ENCODE results near the gene VEGFD. TPM values are rescaled to one million over a fixed set of nuclear protein-coding genes. Genes with fewer than 3 reads are reported as not detected.

VEGFD gene, protein sequence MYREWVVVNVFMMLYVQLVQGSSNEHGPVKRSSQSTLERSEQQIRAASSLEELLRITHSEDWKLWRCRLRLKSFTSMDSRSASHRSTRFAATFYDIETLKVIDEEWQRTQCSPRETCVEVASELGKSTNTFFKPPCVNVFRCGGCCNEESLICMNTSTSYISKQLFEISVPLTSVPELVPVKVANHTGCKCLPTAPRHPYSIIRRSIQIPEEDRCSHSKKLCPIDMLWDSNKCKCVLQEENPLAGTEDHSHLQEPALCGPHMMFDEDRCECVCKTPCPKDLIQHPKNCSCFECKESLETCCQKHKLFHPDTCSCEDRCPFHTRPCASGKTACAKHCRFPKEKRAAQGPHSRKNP
- 0.72 TPM for total RNA-seq (ENCODE audit: insufficient read depth, low replicate concordance)

DNA sequence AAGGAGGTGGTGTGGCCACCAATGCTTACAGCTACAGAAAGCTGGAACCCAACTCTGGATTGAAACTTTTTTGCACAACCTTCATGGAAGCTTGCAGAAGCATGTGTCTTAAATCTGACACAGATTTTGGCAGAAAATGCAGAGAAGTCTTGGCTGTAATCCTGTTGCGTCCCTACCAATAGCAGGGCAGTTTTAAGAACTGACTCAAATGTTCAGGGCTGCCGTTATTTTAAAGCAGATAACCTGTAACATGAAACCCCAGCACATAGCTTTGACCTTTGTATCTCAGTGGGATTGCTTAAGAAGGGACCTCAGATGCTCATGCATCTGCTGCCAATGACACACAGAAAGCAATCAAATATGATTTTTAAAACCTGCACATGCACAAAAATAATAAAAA lies at the start of gene VEGFD:
Gene VEGFD (minus strand): TSS at position 110 of the 400 bp plus-strand sequence. CDS start 467 bp downstream, outside the sequence.
- peak; percentile 68 for DNase-seq (ENCODE audit: low spot score)

DNA sequence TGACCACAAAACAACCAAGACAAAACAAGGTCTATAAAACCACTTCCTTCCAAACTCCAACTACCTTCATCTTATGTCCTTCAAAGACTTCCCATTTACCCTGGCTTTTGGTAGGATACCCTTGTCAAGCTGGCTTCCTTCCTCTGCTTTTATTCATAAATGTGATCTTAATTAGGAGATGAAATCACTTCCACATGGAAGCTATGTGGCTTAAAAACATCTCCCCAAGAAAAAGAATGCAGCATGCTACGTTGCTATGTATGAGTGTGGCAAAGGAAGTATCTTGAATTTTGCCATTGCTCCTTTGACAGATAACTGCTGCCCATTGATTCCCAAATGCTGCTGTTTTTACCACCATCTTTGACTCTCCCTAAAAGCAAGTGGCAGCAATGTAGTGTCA lies 46.4 kb upstream of the VEGFD start:
- DNase-seq (ENCODE audit: low spot score) = no peak

DNA sequence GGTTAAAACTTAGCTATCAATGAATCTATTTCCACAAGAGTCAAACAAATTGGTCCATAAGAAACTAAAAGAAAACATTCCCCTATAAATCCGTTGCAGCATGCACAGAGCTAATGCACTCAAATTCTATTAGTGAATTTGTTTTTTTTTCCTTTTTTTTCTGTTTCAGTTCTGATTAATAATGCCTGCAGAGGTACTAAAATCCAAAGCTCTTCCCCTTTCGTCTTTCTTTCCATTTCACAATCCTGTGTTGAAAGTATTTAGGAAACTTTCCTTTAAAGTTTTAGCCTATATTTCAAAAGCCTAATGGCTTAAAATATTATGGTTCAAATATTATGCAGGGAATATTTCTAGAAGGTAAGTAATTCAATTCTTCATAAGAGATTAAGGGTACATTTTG lies 45.9 kb upstream of the VEGFD start:
- DNase-seq (ENCODE audit: low spot score) = no peak

DNA sequence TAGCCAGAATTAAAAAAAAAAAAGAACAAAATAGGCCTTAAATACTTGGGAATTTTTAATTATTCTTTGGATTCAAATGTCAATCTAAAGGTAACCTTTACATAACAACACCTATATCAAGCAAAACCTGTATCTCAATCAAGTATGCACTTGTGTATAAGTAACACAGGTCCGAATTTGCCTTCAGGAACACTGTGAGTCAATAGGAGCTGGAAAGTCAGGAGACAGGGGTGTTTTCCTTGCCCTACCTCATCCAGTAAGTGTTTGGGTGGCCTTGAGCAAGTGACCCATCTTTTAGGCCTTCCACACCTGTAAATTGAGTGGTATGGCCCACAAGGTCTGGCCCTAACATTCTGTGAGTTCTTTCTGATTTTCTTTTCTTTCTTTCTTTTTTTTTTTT lies 40.8 kb upstream of the VEGFD start:
- DNase-seq (ENCODE audit: low spot score) = no peak

DNA sequence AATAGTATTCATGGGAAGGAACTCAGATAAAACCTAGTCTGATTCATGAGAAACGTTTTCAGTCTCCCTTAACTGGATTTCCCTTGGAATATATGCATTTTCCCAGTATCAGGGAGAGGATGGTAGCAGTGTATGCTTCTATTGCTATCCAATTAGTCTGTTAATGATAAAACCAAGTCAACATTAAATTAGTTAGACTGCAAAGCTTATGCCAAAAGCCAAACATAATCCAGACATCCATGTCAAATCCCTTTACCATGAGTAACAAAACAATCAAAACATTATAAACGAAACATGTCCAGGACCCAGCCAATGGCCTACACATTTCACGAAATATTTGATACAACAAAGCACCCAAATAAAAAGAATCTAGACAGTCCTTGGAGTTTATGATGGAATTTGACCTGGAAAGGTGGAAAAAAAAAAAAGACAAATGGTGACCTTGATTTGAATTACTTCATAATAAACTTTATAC lies 34.5 kb upstream of the VEGFD start:
- DNase-seq (ENCODE audit: low spot score) = no peak

DNA sequence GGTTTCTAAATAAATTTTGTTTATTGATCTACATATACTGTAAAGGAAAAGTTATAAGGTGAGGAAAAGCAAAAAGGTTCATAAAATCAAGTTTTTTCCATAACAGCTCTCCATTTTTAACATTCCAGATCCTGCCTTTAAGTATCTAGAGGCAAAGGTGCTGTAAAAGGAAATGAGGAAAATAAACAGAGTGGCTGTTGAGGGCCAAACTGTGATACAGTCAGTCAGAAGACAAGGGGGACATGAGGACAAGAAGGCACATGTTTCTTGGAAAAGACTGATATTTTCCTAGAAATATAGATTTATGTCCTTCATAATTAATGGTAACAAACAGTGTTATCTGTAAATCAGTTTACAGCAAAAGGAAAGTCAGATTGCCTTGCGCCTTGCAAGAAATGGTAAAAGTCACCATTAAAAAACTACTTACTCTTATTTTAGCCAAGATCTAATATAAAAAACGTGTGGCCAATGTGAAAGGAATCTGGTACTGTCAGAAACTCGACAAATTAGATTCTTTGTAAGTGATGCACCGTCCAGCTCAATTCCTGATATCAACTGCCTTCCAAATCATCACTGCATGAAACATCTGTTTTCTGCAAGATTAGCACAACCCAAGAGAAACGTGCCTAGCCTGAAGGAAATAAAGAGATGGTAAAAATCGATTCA lies 34.0 kb upstream of the VEGFD start:
- DNase-seq (ENCODE audit: low spot score) = no peak

DNA sequence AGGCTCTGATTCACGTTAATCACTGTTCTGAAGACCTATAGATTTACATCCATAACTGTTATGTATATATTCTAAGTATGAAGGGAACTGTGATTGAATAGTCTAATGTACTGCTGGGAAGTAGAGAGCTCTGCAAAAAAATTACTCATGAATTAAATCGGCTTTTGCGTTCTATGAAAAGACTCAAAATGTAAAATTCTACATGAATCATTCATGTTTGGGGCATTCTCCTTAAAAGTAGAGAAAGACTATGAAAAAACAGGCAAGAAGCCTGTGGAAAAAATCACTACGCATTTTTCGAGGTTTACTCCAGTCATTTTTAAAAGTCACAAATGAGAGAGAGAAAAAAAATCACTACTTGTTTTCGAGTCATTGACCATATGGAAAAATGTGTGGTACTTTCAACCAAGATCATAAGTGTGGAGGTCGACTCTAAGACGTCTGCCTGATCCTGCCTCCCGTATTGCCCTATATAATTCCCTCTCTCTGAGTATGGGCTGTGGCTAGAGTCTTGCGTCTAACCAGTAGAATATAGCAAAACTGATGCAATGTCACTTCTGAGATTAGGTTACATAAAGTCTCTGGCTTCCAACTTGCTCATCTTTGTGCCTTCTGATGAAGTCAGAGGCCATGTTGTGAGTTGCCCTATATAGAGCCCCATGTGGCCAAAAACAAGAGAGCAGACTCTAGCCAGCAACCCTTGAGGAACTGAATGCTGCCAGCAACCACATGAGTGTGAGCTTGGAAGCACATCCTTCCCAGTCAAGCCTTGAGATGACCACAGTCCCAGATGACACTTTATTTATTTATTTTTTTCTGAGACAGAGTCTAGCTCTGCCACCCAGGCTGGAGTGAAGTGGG lies 32.1 kb upstream of the VEGFD start:
- DNase-seq (ENCODE audit: low spot score) = no peak

DNA sequence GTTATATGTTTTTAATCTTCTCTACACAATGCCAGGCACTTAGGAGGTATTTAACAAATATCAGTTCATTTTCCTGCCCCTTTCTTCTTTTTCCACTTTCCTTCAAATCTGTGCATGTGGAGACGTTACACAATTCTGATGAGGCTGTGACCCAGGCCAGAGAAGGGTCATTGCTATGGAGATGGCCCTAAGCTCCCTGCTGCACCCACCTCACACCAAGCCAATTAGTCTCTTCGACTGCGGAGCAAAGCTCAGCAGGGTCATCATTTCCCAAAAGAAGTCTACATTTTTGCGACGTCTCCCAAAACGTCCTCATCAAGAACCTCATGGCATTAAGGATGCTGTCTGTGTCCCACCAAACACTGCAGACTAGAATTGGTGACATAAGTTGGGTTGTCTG lies 28.9 kb upstream of the VEGFD start:
- DNase-seq (ENCODE audit: low spot score) = no peak

DNA sequence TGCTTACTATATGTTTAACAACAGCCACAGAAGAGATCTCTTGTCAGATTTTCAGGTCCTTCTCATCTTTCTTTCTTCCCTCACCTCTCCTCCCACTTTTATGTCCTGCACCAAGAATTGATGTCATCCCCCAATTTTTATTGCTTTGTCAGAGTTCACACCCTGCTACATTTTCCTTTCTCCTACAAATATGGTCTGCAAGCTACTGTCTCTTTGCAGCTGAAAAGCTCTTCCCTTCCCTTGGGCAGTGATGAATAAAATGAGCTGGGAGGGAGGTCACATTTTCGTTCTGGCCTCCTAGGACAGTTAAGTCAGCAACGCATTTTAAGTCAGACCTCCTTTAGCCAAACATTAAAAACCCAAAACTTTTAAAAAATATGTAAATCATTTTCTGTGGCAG lies 26.7 kb upstream of the VEGFD start:
- DNase-seq (ENCODE audit: low spot score) = no peak

DNA sequence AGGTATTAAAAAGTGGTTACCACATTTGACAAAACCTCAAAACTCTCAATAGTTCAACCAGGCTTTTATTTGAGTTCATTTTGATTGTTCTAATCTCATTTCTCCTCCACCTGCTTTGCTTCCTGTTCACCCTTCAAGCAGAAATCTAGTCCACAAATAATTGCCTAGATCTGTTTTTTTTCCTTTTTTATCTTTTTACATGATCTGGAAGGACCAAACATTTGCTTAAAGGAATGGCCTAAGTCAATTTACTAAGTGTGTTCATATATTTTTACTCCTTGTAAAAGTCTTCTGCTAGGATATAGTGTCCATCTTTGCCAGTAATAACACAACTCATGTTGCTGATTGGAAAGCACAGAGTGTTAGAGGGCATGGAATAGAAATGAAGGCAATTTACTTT lies 26.2 kb upstream of the VEGFD start:
- no peak for DNase-seq (ENCODE audit: low spot score)

DNA sequence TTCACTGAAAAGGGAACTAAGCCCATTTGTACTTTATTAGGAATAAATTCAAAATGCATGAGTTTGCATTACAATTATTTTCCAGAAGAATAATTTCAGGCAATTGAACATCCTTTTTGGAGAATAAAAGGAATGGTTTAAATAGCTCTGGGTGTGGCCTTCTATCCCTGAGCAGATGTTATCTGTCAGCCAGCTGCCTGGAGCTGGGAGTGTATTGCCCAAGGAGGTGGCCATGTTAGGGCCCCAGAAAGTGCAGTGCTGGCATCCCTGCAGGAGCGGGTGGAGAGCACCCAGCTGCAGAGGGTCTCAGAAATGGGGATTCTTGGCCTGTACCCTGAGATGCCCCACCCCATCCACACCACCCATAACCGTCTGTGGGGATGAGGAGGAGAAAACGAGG lies 21.6 kb upstream of the VEGFD start:
- peak; percentile 27 for DNase-seq (ENCODE audit: low spot score)

DNA sequence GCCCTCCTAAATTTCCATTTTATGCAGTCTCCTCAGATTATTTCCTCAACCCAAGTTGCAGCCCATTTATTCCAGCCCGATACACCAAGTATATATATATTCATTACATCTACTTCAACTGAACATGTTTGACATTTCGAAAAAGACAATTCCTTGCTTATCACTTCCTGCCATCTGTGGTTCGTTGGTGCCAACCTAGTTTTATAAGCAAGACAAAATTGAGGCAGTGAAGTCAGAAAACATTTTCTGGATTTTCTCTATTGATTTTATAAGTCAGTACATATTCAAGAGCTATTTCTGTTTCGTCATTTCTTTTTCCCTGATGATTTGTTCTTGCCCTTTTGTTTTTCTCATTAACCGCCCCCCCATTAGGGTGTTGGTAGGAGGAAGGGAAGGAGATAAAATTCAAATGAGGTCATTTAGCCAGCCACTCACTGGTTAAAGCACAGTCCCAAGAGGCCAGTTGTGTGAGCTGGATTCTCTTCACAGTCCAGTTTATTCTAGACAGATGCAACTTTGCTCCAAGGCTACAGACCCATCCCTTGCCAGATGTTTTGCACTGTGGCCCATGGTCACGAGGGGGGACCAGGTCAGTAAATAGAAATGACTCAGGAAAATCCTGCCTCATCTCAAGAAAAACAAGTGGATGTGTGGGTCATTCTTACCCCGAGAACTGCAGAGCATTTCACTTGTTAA lies 20.3 kb upstream of the VEGFD start:
- DNase-seq (ENCODE audit: low spot score) = no peak

DNA sequence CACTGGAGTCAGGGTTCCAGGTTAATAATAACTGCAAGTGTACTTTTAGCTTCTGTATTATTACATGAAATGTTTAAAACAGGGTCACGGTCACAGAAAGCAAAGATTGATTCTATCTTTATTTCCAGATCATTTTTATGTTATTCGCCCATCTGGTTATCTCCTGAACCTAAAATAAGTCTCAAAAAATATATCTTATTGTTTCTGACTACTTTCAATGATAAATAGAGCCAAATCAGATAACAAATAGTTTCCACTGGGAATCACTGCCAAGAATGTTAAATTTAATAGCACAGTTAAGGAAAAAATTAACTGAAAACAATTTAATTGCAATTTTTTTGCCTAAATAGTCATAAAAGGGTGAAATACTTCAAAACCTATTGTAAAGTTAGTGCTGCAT lies 17.2 kb upstream of the VEGFD start:
- no peak for DNase-seq (ENCODE audit: low spot score)

DNA sequence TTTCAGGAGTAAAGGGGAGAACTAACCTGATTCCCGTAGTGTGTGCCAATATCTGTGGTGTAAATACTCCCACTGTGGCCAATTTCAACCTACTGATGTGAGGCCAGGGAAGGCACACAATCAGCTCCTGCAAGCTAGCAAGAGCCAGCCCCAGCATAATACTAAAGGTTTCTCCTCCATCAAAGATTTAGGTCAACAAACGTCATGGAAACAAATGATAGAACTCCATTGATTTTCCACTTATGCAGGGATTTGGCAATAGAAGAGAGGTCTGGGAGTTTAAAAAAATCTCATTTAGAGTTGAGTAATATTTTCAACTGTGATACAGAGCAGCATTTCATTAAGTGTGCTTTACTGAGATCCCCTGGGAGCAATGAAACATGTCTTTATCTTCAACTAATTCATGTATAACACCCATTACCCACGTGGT lies 15.8 kb upstream of the VEGFD start:
- DNase-seq (ENCODE audit: low spot score) = no peak

DNA sequence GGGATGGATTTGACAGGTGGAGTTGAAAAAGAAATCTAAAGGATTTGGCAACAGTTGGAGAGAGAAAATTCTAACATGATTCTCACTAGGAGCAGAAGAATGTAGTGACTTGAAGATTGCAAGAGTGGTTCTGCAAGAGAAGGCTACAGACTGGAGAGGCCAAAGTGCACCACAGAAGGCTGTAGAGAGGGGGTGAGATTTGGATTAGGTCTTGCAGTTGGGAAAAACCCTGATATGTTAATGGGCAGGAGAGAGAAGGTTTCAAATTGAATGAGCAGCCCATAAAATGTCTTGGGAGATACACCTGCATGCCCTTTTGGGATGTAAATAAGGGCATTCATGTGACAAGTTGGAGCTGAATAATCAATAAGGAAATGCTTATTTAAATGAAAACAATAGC lies 14.7 kb upstream of the VEGFD start:
- no peak for DNase-seq (ENCODE audit: low spot score)

DNA sequence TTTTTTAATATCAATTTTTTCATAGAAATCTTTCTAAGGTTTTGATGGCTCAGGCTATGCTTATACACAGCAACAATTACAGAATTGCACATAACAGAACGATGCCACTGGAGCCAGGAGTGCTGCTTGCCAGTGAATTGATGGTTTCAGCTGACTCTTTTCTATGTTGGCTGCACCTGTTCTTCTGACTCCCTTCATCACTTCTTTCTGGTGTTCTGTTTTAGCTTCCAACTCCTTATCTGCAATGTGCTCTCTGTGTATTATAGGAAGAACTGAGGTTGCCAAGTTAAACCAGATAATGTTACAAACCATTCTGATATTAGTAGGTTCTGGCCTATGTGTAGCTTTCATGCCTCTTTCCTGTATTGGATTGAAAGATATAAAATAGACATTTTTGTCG lies 11.6 kb upstream of the VEGFD start:
- no peak for DNase-seq (ENCODE audit: low spot score)

DNA sequence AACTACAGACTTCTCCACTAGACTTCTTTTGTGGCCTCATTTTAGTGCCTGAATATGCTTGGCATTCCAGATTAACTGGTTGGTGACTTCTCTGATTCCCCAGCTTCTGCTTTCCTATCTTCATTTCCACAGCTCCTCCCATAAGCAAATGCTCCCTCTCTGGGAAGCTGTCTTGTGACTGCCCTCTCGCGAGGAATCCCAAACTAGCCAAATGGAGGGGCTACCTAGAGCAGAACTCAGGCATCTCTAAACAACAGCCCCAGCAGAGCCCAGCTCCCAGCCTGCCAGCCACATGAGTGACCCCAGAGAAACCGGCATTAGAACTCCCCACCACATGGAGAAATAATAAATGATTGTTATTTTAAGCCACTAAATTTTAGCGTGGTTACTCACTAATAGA lies 7.6 kb upstream of the VEGFD start:
- DNase-seq (ENCODE audit: low spot score) = no peak

DNA sequence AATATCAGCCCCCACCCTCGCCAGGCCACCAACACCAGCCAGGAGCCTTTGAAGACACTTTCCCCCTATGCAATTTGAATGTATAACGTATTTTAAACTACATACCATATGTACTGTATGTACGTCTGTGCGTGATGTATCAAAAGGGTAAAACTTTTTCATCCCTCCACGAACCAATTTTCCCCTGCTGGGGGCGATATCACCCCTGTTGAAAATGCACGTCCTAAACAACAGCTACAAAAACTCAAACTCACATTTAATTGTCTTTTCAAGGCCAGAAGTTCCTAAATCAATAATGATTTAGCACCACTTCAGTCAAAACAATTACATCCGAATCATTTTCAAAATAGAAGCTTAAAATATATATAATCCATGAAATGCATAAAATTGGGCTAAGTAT lies 1.4 kb downstream of the VEGFD start:
- no peak for DNase-seq (ENCODE audit: low spot score)

DNA sequence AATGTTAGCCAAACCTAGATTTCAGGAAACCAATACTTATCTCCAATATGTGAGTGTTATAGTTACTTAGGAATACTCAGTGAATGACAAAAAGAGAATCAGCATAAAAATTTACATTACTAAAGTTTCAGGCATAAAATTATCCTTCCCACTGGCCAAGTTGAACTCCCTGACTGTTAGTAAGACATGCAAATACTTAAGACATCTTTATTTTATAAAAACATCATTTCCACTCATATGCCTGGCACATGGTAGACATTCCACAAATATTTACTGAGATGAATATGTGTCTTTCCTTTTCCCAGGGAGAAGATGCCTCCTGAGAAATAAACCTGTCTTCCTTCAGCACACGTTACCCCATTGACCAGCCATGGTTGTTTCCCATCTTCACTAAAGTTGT lies 7.3 kb downstream of the VEGFD start:
- DNase-seq (ENCODE audit: low spot score) = no peak

DNA sequence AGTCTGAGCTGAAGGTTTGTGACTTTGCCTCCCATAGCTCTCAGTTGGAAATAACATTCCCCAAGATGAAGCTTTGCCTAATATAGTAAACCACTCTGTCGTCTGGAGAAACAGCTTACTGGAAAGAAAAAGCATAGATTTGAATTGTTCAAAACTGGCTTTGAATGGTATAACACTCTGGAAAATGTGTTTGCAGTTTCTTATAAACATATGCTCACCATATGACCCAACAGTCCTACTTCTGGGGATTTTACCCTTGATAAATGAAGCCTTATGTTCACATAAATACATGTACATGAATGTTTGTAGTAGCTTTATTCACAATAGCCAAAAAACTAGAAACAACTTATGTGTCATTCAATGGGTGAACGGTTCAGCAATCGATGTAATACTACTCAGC lies 10.2 kb downstream of the VEGFD start:
- no peak for DNase-seq (ENCODE audit: low spot score)

DNA sequence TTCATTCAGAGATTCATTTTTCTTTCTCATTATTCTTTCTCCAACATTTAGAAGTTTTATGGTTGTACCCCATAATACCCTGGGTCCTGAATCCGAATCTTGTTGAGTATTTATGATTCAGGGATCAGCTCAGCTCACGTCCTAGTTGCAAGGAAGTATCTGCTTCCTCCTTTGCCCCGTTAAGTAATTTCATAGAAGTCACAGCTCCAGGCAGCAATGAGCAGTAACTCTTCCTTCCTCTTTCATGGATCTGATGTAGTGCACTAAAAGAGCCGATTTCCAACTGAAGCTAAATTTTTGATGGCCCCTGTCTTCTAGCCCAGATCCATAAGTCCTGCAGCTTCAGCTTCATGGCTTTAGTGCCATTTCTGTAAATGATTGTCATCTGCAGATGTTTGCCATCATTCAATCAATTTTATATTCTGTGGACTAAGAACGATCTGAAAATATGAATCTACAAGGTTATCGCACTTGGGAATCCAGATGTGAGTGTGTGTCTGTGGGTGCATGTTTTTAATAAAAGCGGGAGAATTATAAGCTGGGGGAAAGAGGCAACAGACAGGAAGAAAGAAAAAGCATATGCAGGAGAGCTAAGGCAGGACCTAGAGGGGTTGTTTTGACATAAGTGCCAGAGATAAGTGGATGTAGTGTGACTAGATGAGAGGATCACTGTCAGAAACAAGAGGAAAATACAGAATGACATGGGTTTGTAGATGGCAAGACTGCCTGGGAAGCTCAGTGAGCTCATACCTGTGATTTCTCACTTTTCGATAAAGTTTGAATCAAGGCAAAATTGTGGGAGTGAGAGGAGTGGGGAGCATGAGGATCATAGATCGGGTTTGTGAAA lies 17.5 kb downstream of the VEGFD start:
- no peak for DNase-seq (ENCODE audit: low spot score)
